C4-2B (cell line): ENCODE results near the gene MCM3.

Source experiments
- CTCF ChIP-seq: fragments of 450-650 bp; conservative IDR thresholded peaks from 2 replicates; pipeline ENCODE4 v1.5.1; 2017; ENCODE audit warnings: mild to moderate bottlenecking
- ZFX ChIP-seq: fragments of 450-650 bp; IDR thresholded peaks from 2 replicates; pipeline ENCODE4 v1.6.1; 2017

GRCh38 chr6:52331793-52332457 lies 47.4 kb upstream of the MCM3 start:
- no peak for TF ChIP-seq CTCF
- TF ChIP-seq ZFX, result no peak
